A673 (cell line): ENCODE results near the gene DEFB126. TPM values are rescaled to one million over a fixed set of nuclear protein-coding genes. Genes with fewer than 3 reads are reported as not detected.
"Not testable (repeated sequence)": the region's sequence is repeated elsewhere in the genome, so short reads cannot be mapped to it uniquely, and the experiment has no call there.

ENCODE experiments used
- Bru-seq: library from RNA; stranded (reverse); fragments of 400-500 nt; gene quantifications from one replicate; lab custom pipeline; 2021; lab: Mats Ljungman, UMichigan
- BruChase-seq, 2 experiments: library from RNA; stranded (reverse); fragments of 400-500 nt; gene quantifications; one replicate each; lab custom pipeline; 2021; lab: Mats Ljungman, UMichigan
- BruUV-seq: library from RNA; stranded (reverse); fragments of 400-500 nt; replicated peaks from 2 replicates; lab custom pipeline; 2021; lab: Mats Ljungman, UMichigan
- CTCF ChIA-PET: fragments of 300-600 bp; sonication (Branson Sonifier 250); formaldehyde crosslinking; loops from one replicate; lab custom pipeline; 2022; ENCODE audit warnings: antibody characterized with exemption; lab: Charles Lee
- POLR2A ChIA-PET: fragments of 300-600 bp; sonication (Branson Sonifier 250); formaldehyde crosslinking; loops from one replicate; lab custom pipeline; 2022; ENCODE audit warnings: antibody characterized with exemption; ENCODE audit not compliant: low non-redundant PET; lab: Charles Lee
- DNase-seq: peaks from one replicate; pipeline ENCODE4 v3.0.0-alpha.2; 2015; ENCODE audit warnings: low spot score
- H3K27ac ChIP-seq: fragments of 200-600 bp; sonication (generic); 2 replicates; pipeline ENCODE4 v1.5.1; 2016; ENCODE audit warnings: mixed run types, low read depth, mild to moderate bottlenecking, mixed read lengths, antibody characterized with exemption, low read length; ENCODE audit not compliant: poor library complexity, severe bottlenecking
- H3K27me3 ChIP-seq: fragments of 200-600 bp; sonication (generic); replicated peaks from 2 replicates; pipeline ENCODE4 v1.6.1; 2017; ENCODE audit warnings: mixed run types, low read depth, mild to moderate bottlenecking, mixed read lengths, antibody characterized with exemption, low read length; ENCODE audit not compliant: insufficient read depth, poor library complexity
- H3K36me3 ChIP-seq: fragments of 200-600 bp; sonication (generic); 2 replicates; pipeline ENCODE4 v1.6.1; 2016; ENCODE audit warnings: mixed run types, mild to moderate bottlenecking, mixed read lengths, antibody characterized with exemption, low read length; ENCODE audit not compliant: insufficient read depth, poor library complexity, severe bottlenecking
- H3K4me1 ChIP-seq: fragments of 200-600 bp; sonication (generic); 2 replicates; pipeline ENCODE4 v1.6.1; 2017; ENCODE audit warnings: mixed run types, mild to moderate bottlenecking, mixed read lengths, antibody characterized with exemption, low read length; ENCODE audit not compliant: insufficient read depth, poor library complexity, severe bottlenecking
- H3K4me3 ChIP-seq: fragments of 200-600 bp; sonication (generic); 2 replicates; pipeline ENCODE4 v1.5.1; 2016; ENCODE audit warnings: low read depth, mixed run types, mild to moderate bottlenecking, mixed read lengths, low read length; ENCODE audit not compliant: poor library complexity, severe bottlenecking
- H3K9me3 ChIP-seq: fragments of 200-600 bp; sonication (generic); 2 replicates; pipeline ENCODE4 v1.6.1; 2016; ENCODE audit warnings: mixed run types, low read depth, mild to moderate bottlenecking, mixed read lengths, antibody characterized with exemption, low read length; ENCODE audit not compliant: poor library complexity, severe bottlenecking
- CTCF ChIP-seq: fragments of 300-800, 200-600 bp; sonication (generic); conservative IDR thresholded peaks from 2 replicates; pipeline ENCODE4 v1.5.1; 2017; ENCODE audit warnings: low read depth, mild to moderate bottlenecking, antibody characterized with exemption, low read length, moderate library complexity, mixed read lengths
- EZH2 ChIP-seq: fragments of 200-600 bp; sonication (generic); IDR thresholded peaks from 2 replicates; pipeline ENCODE4 v1.6.1; 2017; ENCODE audit warnings: borderline replicate concordance, low read depth, mild to moderate bottlenecking, mixed read lengths, antibody characterized with exemption, low read length; ENCODE audit not compliant: poor library complexity, severe bottlenecking
- intact Hi-C: fragments of 100-400 bp; cut with micrococcal nuclease; formaldehyde crosslinking; loops from one replicate; pipeline ENCODE4 v1.10.0; 2022; ENCODE audit not compliant: unreplicated experiment
- long read RNA-seq: library from polyadenylated mRNA; stranded (forward); transcript quantifications from one replicate; pipeline ENCODE4 v2.0.0, GENCODE V29; 2022
- total RNA-seq: library from RNA; stranded (reverse); gene quantifications from 2 replicates; pipeline ENCODE4 v1.2.3, GENCODE V29; 2021

The DEFB126 gene
- total RNA-seq (not detected in 2 replicates), Bru-seq, nascent RNA (percentile 30 among the genes with signal in this experiment), BruChase-seq, experiment 1, labeled RNA remaining after a 2-hour chase (not detected), BruChase-seq, experiment 2, labeled RNA remaining after a 6-hour chase (not detected)
- long read RNA-seq = 0 reads

- ChIA-PET CTCF (no interaction called here), POLR2A (no interaction called here)
- H3K27me3 ChIP-seq = peaks cover 58% of the 10 kb centered on the region
- no peak within 1 kb of the TSS for H3K4me3 ChIP-seq
- BruUV-seq = no TSS peak
- H3K9me3 ChIP-seq = no peaks in the 10 kb centered on the region
- H3K36me3 ChIP-seq = no peaks in the 10 kb centered on the region
- intact Hi-C loops = no loop called here
- no peak for TF ChIP-seq EZH2
- no peak within 1 kb of the TSS for H3K27ac ChIP-seq
- no peaks in the 10 kb centered on the region for H3K4me1 ChIP-seq
- DNase-seq = no peak
Measured at GRCh38 chr20:142290-142689, at the start of gene DEFB126. DEFB126 (plus strand) TSS chr20:142590; CDS start chr20:142629, 39 bp downstream.

DNA sequence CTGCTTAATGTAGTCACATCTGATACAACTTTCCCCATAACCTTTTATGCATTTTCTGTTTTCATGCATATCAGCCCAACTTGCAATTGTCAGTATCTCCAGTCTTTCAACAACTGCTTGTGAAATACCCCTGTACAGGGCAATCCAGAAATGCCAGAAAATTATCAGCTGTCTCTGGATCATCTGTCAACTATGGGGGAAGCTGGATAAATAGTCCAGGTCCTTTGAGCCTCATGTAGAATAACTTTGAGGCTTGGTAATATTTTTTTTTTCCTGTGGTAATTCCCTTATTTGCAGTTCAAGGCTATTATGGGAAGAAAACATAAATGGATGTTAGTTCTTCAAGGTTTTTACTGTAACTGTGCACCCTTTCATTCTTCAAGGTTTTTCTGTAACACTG, 48.7 kb upstream of the DEFB126 start:
- H3K27me3 ChIP-seq = peaks cover 32% of the 10 kb centered on the region
- BruUV-seq = no TSS peak
- no peaks in the 10 kb centered on the region for H3K36me3 ChIP-seq
- no peak overlapping the region for H3K4me3 ChIP-seq
- peaks cover 8% of the 10 kb centered on the region for H3K9me3 ChIP-seq
- intact Hi-C loops = no loop called here
- POLR2A ChIA-PET = no interaction called here
- no peak overlapping the region for H3K27ac ChIP-seq
- DNase-seq = no peak
- no peaks in the 10 kb centered on the region for H3K4me1 ChIP-seq
- TF ChIP-seq CTCF (no peak), EZH2 (no peak)
- CTCF ChIA-PET = no interaction called here

DNA sequence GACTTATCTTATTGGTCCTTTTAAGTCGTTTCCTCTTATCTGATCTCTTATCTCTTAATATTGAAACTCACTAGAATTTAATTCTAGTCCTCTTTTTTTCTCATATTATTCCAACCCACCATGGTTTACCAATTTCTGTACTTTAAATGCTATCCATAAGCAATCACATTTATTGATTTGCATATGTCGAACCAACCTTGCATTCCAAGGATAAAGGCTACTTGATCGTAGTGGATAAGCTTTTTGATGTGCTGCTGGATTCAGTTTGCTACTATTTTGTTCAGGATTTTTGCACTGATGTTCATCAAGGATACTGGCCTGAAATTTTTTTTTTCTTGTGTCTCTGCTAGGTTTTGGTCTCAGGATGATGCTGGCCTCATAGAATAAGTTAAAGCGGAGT, 47.2 kb upstream of the DEFB126 start:
- Histone ChIP-seq H3K27me3 (peaks cover 36% of the 10 kb centered on the region), H3K9me3 (peaks cover 8% of the 10 kb centered on the region), H3K27ac (no peak overlapping the region), H3K4me1 (no peaks in the 10 kb centered on the region), H3K36me3 (no peaks in the 10 kb centered on the region), H3K4me3 (no peak overlapping the region)
- ChIA-PET POLR2A (no interaction called here), CTCF (no interaction called here)
- no peak for DNase-seq
- TF ChIP-seq CTCF (no peak), EZH2 (no peak)
- no TSS peak for BruUV-seq
- intact Hi-C loops = no loop called here

GRCh38 chr20:97691-98090, 44.7 kb upstream of the DEFB126 start:
- DNase-seq, H3K9me3 ChIP-seq, H3K4me1 ChIP-seq, BruUV-seq, H3K27ac ChIP-seq, H3K36me3 ChIP-seq, CTCF ChIA-PET, intact Hi-C loops, H3K4me3 ChIP-seq, POLR2A ChIA-PET: not testable (repeated sequence)
- peaks cover 20% of the 10 kb centered on the region for H3K27me3 ChIP-seq
